GM19372 (cell line): ENCODE measurements around the gene CHIC1.
A peak's percentile ranks its signal among the peaks of the same experiment; 100 is the strongest.
"Not testable (repeated sequence)": the region's sequence is repeated elsewhere in the genome, so short reads cannot be mapped to it uniquely, and the experiment has no call there.

Experiments
- ATAC-seq: cut with Tn5 transposase; IDR thresholded peaks from one replicate; pipeline ENCODE4 v1.9.1; 2021; ENCODE audit warnings: mild to moderate bottlenecking, low read depth, moderate library complexity; ENCODE audit not compliant: unreplicated experiment

The CHIC1 gene

GRCh38 chrX:73562984-73563737 lies at the start of gene CHIC1:
Gene CHIC1 (plus strand): TSS chrX:73563197. CDS start chrX:73563285, 88 bp downstream.
- peak; percentile 59 for ATAC-seq

- not testable (repeated sequence) for ATAC-seq
Observed at GRCh38 chrX:73522823-73523222, 40.2 kb upstream of the CHIC1 start.

- ATAC-seq: no peak
Observed at GRCh38 chrX:73524906-73525305, 38.1 kb upstream of the CHIC1 start.

- ATAC-seq: no peak
Observed at GRCh38 chrX:73525928-73526690, 36.9 kb upstream of the CHIC1 start.

GRCh38 chrX:73531655-73532054 lies 31.3 kb upstream of the CHIC1 start:
- ATAC-seq: not testable (repeated sequence)

- no peak for ATAC-seq
Observed at GRCh38 chrX:73556159-73556558, 6.8 kb upstream of the CHIC1 start.

GRCh38 chrX:73561801-73562200 lies 1.2 kb upstream of the CHIC1 start:
- no peak for ATAC-seq

- ATAC-seq: peak; percentile 6
Observed at GRCh38 chrX:73562458-73562857, 539 bp upstream of the CHIC1 start.

- peak; percentile 38 for ATAC-seq
Observed at GRCh38 chrX:73563738-73564068, 706 bp downstream of the CHIC1 start.

GRCh38 chrX:73577361-73577760 lies 14.4 kb downstream of the CHIC1 start:
- ATAC-seq: no peak

GRCh38 chrX:73581002-73581628 lies 18.1 kb downstream of the CHIC1 start:
- ATAC-seq: no peak

GRCh38 chrX:73597758-73598157 lies 34.8 kb downstream of the CHIC1 start:
- ATAC-seq: not testable (repeated sequence)

- ATAC-seq: no peak
Observed at GRCh38 chrX:73615022-73615421, 52.0 kb downstream of the CHIC1 start.

GRCh38 chrX:73641669-73642068 lies 78.7 kb downstream of the CHIC1 start:
- not testable (repeated sequence) for ATAC-seq

- no peak for ATAC-seq
Observed at GRCh38 chrX:73647212-73647611, 84.2 kb downstream of the CHIC1 start.

GRCh38 chrX:73647632-73648322 lies 84.8 kb downstream of the CHIC1 start:
- ATAC-seq: peak; percentile 62

GRCh38 chrX:73661322-73661721 lies 98.3 kb downstream of the CHIC1 start:
- not testable (repeated sequence) for ATAC-seq

GRCh38 chrX:73668779-73669178 lies 105.8 kb downstream of the CHIC1 start:
- ATAC-seq: no peak

- no peak for ATAC-seq
Observed at GRCh38 chrX:73681408-73681807, 118.4 kb downstream of the CHIC1 start.

- no peak for ATAC-seq
Observed at GRCh38 chrX:73683236-73683859, 120.4 kb downstream of the CHIC1 start.
